GM06990 (cell line): ENCODE results near the gene CDKN2AIP.

ENCODE experiments used
- DNase-seq: peaks from one replicate; pipeline ENCODE4 v3.0.0-alpha.2; 2011; ENCODE audit not compliant: insufficient read length; ENCODE audit errors: extremely low read depth
- H3K27me3 ChIP-seq: replicated peaks from 2 replicates; pipeline ENCODE4 v1.6.0; 2011; ENCODE audit warnings: low read length; ENCODE audit not compliant: control insufficient read depth, insufficient read depth
- H3K36me3 ChIP-seq: 2 replicates; pipeline ENCODE4 v1.5.1; 2011; ENCODE audit warnings: low read length; ENCODE audit not compliant: control insufficient read depth, insufficient read depth
- H3K4me3 ChIP-seq: replicated peaks from 2 replicates; pipeline ENCODE4 v1.5.1; 2011; ENCODE audit warnings: low read depth, mild to moderate bottlenecking, control low read depth, low read length
- TF ChIP-seq, protein P1 (sequence below): IDR thresholded peaks from 2 replicates; pipeline ENCODE4 v1.5.1; 2011; ENCODE audit warnings: low read length, control low read depth, mild to moderate bottlenecking, inconsistent platforms; ENCODE audit not compliant: insufficient read depth, poor library complexity, severe bottlenecking

The CDKN2AIP gene

DNA sequence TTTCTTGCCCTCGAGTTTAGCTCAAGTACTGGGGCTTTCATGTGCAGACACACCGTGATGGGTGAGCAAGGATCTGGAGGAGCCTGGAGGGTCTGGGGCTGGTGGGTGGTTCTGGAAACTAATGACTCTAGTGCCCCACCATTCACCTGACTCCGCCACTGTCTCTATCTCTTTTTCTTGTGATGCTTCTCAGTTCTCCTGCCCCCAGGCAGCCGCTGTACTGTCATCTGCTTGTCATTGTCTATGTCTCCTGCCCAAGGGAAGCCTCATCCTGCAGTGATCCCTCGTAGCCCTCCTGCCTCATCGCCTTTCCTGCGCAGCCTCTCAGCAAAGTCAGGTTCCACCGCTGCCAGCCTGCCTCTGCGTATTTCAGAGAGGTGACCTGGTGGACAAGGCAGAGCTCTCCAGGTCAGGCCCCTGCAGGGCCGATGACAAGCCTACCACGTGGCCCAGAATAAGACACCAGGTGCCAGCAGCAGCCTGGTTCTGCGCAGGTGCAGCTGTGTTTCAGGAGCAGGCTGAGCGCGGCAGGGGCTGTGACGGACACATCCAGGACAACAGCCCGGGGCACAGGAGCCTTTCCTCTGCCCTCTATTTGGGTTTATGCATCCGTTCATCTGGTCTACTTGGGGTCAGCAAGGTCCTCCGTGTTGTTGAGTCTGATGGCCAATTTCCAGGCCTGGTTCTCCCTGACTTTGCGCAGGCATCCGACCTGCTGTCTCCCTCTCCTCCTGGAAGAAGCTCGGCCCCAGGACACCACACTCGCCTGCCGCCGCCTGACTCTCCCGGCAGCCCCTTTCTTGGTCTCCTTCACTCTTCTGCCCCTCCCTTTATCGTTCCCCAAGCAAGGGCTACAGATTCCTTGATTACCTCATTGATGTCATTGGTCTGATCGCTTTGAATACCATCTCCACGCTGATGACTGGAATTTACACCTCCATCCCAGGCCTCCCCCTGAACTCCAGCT, 30.9 kb upstream of the CDKN2AIP start:
- no peak for DNase-seq
- TF ChIP-seq, protein P1, sequence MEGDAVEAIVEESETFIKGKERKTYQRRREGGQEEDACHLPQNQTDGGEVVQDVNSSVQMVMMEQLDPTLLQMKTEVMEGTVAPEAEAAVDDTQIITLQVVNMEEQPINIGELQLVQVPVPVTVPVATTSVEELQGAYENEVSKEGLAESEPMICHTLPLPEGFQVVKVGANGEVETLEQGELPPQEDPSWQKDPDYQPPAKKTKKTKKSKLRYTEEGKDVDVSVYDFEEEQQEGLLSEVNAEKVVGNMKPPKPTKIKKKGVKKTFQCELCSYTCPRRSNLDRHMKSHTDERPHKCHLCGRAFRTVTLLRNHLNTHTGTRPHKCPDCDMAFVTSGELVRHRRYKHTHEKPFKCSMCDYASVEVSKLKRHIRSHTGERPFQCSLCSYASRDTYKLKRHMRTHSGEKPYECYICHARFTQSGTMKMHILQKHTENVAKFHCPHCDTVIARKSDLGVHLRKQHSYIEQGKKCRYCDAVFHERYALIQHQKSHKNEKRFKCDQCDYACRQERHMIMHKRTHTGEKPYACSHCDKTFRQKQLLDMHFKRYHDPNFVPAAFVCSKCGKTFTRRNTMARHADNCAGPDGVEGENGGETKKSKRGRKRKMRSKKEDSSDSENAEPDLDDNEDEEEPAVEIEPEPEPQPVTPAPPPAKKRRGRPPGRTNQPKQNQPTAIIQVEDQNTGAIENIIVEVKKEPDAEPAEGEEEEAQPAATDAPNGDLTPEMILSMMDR: no peak
- Histone ChIP-seq H3K4me3 (no peak overlapping the region), H3K36me3 (no peaks in the 10 kb centered on the region), H3K27me3 (no peaks in the 10 kb centered on the region)

DNA sequence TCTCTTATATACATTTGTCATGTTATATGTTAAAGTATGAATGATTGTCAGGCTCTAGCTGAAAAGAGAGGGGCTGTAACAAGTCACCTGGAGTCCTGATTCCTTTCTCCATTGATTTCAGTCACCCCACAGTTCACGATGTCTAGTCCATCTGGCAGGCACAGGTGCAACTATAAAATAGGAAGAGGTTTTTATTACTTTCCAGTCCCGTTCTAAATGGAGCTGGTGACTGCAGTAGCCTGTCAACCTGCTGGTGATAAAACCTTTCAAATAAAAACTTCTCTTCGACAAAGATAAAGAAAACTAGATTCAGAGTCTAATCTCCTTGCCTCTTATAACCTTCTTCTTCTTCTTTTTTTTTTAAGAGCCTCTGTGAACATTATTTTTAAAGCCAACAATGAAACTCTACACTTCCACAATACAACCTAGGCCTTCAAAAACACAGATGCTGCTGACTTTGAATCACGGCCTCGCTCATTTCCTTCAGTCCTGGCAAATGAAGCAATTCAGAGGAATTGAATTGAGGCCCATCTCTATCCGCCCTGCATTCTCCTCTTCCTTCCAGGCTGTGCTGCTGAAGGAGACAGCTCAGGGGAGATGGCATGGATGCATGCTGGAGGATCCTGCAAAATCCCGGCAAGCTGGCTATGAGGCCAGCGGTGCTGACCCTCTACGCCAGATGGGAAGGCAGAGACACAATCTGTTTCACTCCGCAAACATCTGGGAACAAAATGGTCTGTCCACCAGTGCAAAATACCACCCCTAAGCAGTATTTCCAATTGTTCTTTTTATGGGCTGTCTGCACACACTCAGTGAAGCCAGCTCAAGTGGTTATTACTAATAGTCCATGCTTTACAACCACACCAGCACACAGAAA, 27.3 kb upstream of the CDKN2AIP start:
- H3K36me3 ChIP-seq: no peaks in the 10 kb centered on the region
- no peaks in the 10 kb centered on the region for H3K27me3 ChIP-seq
- TF ChIP-seq, protein P1: no peak
- no peak for DNase-seq
- no peak overlapping the region for H3K4me3 ChIP-seq

DNA sequence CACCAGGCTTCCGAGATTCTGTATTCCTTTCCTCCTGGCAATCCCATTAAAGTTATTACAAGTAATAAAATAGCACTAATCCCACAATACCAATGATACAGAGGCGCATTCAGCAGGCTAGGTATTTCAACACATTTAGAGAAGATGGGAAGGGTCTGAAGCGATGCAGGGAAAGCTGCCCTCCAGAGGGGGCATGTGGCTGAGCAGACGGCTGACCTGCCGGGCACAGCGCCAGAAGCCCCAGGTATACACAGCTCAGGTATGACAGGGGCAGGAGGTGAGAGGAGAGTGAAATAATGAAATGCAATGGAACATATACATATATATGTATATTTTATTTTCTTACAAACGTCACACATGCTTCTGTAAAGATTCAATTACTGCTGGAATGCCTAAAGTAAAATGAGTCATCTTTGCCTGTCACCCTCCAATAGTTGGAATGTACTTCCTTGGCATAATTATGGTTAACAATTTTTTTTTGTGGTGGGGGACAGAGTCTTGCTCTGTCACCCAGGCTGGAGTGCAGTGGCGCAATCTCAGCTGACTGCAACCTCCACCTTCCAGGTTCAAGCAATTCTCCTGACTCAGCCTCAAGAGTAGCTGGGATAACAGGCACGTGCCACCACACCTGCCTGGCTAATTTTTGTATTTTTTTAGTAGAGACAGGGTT, 21.3 kb upstream of the CDKN2AIP start:
- no peaks in the 10 kb centered on the region for H3K27me3 ChIP-seq
- H3K4me3 ChIP-seq: no peak overlapping the region
- DNase-seq: no peak
- TF ChIP-seq, protein P1: no peak
- H3K36me3 ChIP-seq: no peaks in the 10 kb centered on the region

DNA sequence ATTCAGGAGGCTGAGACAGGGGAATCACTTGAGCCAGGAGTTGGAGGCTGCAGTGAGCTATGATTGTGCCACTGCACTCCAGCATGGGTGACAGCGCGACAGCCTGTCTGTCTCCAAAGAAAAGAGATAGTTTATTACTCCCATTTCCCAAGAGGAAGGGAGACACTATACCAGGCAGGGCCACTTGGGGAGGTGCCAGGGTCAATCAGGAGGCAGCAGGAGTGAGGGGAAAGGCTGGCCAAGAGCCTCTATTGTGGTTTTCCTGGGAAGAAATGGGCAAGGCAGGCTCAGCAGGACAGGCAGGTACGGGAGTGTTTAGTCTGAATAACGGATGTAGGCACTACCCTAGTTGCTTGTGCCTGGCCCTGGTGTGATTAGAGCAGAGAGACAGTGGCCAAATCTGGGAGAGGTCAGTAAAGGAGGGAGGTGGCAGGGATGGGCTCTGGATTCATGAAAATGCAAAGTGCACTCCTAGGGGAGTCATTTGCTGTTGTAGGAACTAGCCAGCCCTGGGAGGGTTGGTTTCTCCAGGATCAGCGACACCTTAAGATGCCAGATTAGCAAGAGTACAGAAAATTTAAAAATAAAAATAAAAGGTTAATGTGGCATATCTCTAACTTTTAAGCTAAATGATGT, 20.2 kb upstream of the CDKN2AIP start:
- H3K27me3 ChIP-seq: no peaks in the 10 kb centered on the region
- no peaks in the 10 kb centered on the region for H3K36me3 ChIP-seq
- TF ChIP-seq, protein P1: no peak
- DNase-seq: no peak
- H3K4me3 ChIP-seq: no peak overlapping the region

GRCh38 chr4:183426507-183426906, 17.9 kb upstream of the CDKN2AIP start:
- no peak for DNase-seq
- H3K27me3 ChIP-seq: no peaks in the 10 kb centered on the region
- H3K4me3 ChIP-seq: no peak overlapping the region
- no peaks in the 10 kb centered on the region for H3K36me3 ChIP-seq
- TF ChIP-seq, protein P1: no peak
